ENCODE measurements around the gene GSTT2. TPM values are rescaled to one million over a fixed set of nuclear protein-coding genes. Genes with fewer than 3 reads are reported as not detected.

GSTT2 gene
- total and polyA plus RNA-seq, 2 experiments from 2014 or later = 0.44 TPM; not detected in 1

DNA sequence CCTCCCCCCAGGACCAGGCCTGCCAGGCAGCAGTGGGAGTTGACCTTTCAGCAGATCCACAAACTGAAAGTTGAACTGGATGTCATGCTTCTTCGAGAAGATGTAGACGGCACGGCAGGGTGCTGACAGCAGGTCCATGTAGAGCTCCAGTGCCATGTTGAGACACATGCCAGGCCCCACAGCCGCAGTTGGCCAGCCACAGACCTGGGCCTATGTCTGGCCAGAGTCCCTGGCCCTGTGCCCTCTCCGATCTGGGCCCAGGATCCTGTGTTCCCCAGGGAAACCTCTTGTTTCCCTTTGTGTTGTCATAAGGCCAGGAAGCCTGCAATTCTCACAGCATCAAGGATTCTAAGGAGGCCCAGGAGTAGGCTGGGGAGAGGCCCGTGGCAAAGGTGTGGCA is 25.3 kb downstream of the GSTT2 start, which contains the start of gene GSTT4:
TSS of gene GSTT4 (minus strand) at position 253 of the 400 bp plus-strand sequence. CDS start at position 156, 97 bp downstream.
- H3K27ac Mint-ChIP-seq = no peak within 1 kb of the TSS; the same call in 1 of the 2 replicates
- Histone ChIP-seq H4K20me1 (replicated peaks; ENCODE audit: insufficient read depth) (no peaks in the 10 kb centered on the region), H3K79me2 (replicated peaks; ENCODE audit: insufficient read depth) (no peaks in the 10 kb centered on the region), H3F3A (replicated peaks; ENCODE audit: low read depth) (0 out of 2 replicates have a peak, but pooled peaks cover 4% of the 10 kb centered on the region), H3K4me2 (no peak within 1 kb of the TSS), H3K9me2 (ENCODE audit: insufficient read depth) (no peaks in the 10 kb centered on the region; the same call in 1 of the 2 replicates), H2AFZ (no peak within 1 kb of the TSS), H3K36me3 (ENCODE audit: insufficient read depth) (no peaks in the 10 kb centered on the region), H3K27ac (ENCODE audit: low read depth) (no peak within 1 kb of the TSS), H3K4me3 (no peak within 1 kb of the TSS), H3K27me3 (ENCODE audit: insufficient read depth) (no peaks in the 10 kb centered on the region), H3K4me1 (ENCODE audit: insufficient read depth) (peaks cover 8% of the 10 kb centered on the region; the same call in 1 of the 2 replicates)
- ATAC-seq (no peak), DNase-seq (ENCODE audit: low spot score) (no peak)
- peaks cover 21% of the 10 kb centered on the region for H3K27me3 Mint-ChIP-seq (ENCODE audit: insufficient read depth, low read depth, poor library complexity)
- peaks cover 7% of the 10 kb centered on the region for H3K4me1 Mint-ChIP-seq
- TF ChIP-seq CTCF (conservative IDR thresholded peaks at IDR 0.05; ENCODE audit: low read depth in 2 of 2) (no peak), ZNF462 (CRISPR knock-in tag; IDR thresholded peaks at IDR 0.05) (no peak), CREB1 (CRISPR knock-in tag; IDR thresholded peaks at IDR 0.05; ENCODE audit: low read depth) (no peak), POLR2AphosphoS5 (IDR thresholded peaks at IDR 0.05; ENCODE audit: low read depth) (no peak), JUNB (IDR thresholded peaks at IDR 0.05; ENCODE audit: unreplicated experiment) (no peak), REST (IDR thresholded peaks at IDR 0.05; ENCODE audit: unreplicated experiment) (no peak), NANOG (IDR thresholded peaks at IDR 0.05; ENCODE audit: borderline replicate concordance) (no peak)
- TF ChIP-seq, protein P1, sequence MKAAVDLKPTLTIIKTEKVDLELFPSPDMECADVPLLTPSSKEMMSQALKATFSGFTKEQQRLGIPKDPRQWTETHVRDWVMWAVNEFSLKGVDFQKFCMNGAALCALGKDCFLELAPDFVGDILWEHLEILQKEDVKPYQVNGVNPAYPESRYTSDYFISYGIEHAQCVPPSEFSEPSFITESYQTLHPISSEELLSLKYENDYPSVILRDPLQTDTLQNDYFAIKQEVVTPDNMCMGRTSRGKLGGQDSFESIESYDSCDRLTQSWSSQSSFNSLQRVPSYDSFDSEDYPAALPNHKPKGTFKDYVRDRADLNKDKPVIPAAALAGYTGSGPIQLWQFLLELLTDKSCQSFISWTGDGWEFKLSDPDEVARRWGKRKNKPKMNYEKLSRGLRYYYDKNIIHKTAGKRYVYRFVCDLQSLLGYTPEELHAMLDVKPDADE (IDR thresholded peaks at IDR 0.05) = no peak
- H3K9me3 Mint-ChIP-seq = peaks cover 8% of the 10 kb centered on the region
- H3K36me3 Mint-ChIP-seq (ENCODE audit: low read depth) = peaks cover 4% of the 10 kb centered on the region; the same call in 1 of the 3 replicates
- H3K4me3 Mint-ChIP-seq = no peak within 1 kb of the TSS

All from GM23338 (cell line).